ENCODE measurements around the gene SLC2A4.

DNA sequence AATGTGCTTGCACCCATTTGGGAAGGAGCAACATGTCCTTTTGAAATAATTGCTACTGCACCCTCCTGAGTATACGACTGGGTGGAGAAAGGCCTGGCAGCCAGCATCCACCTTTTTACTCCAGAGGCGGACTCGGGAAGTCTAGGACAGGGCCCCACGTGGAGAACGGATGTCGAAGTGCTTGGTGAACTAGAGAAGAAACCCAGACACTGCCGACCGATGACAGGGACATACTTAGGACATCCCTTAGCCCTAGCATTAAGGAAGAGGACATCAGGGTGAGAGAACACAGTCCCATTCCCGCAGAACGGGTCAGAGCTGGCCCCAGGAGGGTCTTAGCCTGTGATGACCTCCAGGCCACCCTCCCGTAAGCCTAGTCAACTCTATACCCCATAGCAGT is 9.2 kb downstream of the SLC2A4 start:
- TF ChIP-seq, protein P1, sequence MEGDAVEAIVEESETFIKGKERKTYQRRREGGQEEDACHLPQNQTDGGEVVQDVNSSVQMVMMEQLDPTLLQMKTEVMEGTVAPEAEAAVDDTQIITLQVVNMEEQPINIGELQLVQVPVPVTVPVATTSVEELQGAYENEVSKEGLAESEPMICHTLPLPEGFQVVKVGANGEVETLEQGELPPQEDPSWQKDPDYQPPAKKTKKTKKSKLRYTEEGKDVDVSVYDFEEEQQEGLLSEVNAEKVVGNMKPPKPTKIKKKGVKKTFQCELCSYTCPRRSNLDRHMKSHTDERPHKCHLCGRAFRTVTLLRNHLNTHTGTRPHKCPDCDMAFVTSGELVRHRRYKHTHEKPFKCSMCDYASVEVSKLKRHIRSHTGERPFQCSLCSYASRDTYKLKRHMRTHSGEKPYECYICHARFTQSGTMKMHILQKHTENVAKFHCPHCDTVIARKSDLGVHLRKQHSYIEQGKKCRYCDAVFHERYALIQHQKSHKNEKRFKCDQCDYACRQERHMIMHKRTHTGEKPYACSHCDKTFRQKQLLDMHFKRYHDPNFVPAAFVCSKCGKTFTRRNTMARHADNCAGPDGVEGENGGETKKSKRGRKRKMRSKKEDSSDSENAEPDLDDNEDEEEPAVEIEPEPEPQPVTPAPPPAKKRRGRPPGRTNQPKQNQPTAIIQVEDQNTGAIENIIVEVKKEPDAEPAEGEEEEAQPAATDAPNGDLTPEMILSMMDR (IDR thresholded peaks at IDR 0.05; ENCODE audit: borderline replicate concordance, extremely low read depth, low read length, poor library complexity, severe bottlenecking) = no peak
- TF ChIP-seq EZH2 (IDR thresholded peaks at IDR 0.05; ENCODE audit: borderline replicate concordance, low read depth, low read length, severe bottlenecking) = no peak
